GM20000 (cell line): Measurements from ENCODE around the gene VPS52.

Source experiments
- DNase-seq: peaks from one replicate; pipeline ENCODE4 v3.0.0; 2012; ENCODE audit warnings: low spot score
- CTCF ChIP-seq: IDR thresholded peaks from 2 replicates; pipeline ENCODE4 v1.5.1; 2012; ENCODE audit warnings: mild to moderate bottlenecking, control low read depth; ENCODE audit errors: extremely low read depth, missing control alignments

Gene VPS52

DNA sequence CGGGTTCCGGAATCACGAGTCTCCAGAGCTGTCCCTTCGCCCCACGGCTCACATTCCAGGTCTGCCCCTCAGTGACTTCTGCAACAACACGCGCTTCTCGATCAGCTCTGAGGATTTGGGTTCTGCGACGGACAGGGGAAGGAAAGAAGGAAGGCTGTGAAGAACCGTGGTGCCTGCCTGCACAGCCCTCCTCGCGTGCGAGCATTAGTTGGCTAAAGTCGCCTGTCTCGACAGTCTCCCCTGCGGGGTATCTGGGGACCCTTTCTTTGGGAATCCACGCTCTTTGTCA, 23.1 kb downstream of the VPS52 start:
- no peak for TF ChIP-seq CTCF
- DNase-seq: no peak

DNA sequence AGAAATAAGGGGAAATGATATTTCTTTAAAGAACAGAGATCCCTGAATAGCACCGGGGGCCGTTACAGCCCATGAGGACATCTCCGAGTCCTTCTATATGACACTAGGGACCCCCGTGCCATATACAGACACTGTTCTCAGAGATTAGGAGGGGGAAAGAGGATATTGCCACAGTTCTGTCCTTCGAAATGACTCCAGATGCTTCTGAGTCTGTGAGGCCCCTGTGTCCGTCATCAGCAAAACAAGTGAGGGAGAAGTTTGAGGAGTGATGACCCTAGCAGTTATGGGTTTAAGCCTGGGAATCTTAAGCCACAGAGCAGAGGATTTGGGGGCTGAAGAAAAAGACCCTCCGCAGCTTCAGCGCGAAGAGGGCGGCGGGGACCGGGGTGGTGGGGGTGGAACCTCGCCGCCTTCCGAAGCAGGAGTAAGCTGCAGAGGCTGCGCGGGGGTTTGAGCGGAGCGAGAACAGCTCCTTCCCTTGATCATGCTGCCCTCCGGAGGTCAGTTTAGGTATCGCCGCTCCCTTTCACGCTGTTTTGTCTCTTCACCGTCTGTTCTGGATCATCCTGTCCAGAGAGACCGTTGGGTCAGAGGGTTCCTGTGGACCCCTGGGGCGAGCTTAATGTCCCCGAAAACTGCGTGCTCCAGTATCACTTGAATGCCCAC, 23.6 kb downstream of the VPS52 start:
- TF ChIP-seq CTCF: peak; percentile 95

DNA sequence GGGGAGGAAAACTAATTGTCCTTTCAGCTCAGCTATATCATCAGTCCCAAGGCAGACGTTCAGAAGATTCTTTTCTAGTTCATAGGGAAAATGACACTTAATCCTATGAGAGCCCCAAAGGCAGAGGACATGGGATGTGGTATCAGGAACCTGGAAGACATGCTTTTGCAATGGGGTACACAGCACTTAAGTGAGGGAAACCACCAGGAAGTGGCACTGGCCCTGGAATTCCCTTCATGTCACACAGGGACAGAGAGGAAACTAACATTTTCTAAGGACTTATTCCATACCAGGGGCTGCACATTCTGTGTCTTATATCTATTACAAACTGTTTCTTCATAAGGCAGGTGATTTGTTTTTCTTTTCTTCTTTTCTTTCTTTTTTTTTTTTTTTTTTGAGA, 28.2 kb downstream of the VPS52 start:
- no peak for DNase-seq
- TF ChIP-seq CTCF: no peak

More for the DNA sequence above, 23.6 kb downstream of the VPS52 start:
- peak; percentile 74 for DNase-seq

- DNase-seq: no peak
- TF ChIP-seq CTCF: no peak
Observed at GRCh38 chr6:33241968-33242367, 29.7 kb downstream of the VPS52 start.

GRCh38 chr6:33237741-33238140, 33.9 kb downstream of the VPS52 start:
- DNase-seq: no peak
- no peak for TF ChIP-seq CTCF

GRCh38 chr6:33236852-33237251, 34.8 kb downstream of the VPS52 start:
- no peak for DNase-seq
- no peak for TF ChIP-seq CTCF

DNA sequence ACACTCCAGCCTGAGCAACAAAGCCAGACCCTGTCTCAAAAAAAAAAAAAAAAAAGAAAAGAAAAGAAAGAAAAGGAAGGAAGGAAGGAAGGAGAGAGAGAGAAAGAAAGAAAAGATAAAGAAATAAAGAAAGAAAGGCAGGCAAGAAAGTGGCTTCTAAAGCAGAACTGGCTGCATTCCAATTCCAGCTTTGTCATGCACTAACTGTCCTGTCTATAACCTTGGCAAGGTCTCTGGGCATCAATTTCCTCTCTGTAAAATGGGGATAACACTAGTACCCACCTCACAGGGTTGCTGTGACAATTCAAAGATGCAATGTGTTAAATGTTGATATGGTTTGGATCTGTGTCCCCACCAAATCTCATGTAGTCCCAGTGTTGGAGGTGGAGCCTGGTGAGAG, 35.3 kb downstream of the VPS52 start:
- no peak for DNase-seq
- no peak for TF ChIP-seq CTCF
